Progenitor cell of endocrine pancreas (in vitro differentiated cells): ENCODE data around the gene GANAB. TPM values are rescaled to one million over a fixed set of nuclear protein-coding genes. Genes with fewer than 3 reads are reported as not detected.

Source experiments
- DNase-seq: peaks from one replicate; pipeline ENCODE4 v3.0.0; 2021; ENCODE audit warnings: low spot score; ENCODE audit not compliant: unreplicated experiment
- H3K27ac Mint-ChIP-seq: 2 replicates; pipeline ENCODE4 v1.8.0; 2021; ENCODE audit warnings: mild to moderate bottlenecking, moderate library complexity, mixed read lengths
- H3K27me3 Mint-ChIP-seq: 2 replicates; pipeline ENCODE4 v1.8.0; 2021; ENCODE audit warnings: mixed read lengths
- H3K36me3 Mint-ChIP-seq: 2 replicates; pipeline ENCODE4 v1.8.0; 2022; ENCODE audit warnings: mixed read lengths; ENCODE audit not compliant: insufficient read depth
- H3K4me1 Mint-ChIP-seq: 2 replicates; pipeline ENCODE4 v1.8.0; 2021; ENCODE audit warnings: low read depth, mixed read lengths
- H3K4me3 Mint-ChIP-seq: 2 replicates; pipeline ENCODE4 v1.8.0; 2021; ENCODE audit warnings: low read depth, mild to moderate bottlenecking, moderate library complexity, mixed read lengths
- H3K9me3 Mint-ChIP-seq: 2 replicates; pipeline ENCODE4 v1.8.0; 2021; ENCODE audit warnings: low read depth, mixed read lengths
- total RNA-seq: library from RNA; stranded (reverse); gene quantifications from 2 replicates; pipeline ENCODE4 v1.2.1, GENCODE V29; 2021
- TF ChIP-seq, protein P1 (sequence below): fragments of 200-600 bp; sonication (generic); IDR thresholded peaks from one replicate; pipeline ENCODE4 v1.5.0; 2021; ENCODE audit warnings: antibody characterized with exemption, mild to moderate bottlenecking; ENCODE audit not compliant: unreplicated experiment

The GANAB gene
- total RNA-seq, 1 donor from 2014 or later = 361 TPM

DNA sequence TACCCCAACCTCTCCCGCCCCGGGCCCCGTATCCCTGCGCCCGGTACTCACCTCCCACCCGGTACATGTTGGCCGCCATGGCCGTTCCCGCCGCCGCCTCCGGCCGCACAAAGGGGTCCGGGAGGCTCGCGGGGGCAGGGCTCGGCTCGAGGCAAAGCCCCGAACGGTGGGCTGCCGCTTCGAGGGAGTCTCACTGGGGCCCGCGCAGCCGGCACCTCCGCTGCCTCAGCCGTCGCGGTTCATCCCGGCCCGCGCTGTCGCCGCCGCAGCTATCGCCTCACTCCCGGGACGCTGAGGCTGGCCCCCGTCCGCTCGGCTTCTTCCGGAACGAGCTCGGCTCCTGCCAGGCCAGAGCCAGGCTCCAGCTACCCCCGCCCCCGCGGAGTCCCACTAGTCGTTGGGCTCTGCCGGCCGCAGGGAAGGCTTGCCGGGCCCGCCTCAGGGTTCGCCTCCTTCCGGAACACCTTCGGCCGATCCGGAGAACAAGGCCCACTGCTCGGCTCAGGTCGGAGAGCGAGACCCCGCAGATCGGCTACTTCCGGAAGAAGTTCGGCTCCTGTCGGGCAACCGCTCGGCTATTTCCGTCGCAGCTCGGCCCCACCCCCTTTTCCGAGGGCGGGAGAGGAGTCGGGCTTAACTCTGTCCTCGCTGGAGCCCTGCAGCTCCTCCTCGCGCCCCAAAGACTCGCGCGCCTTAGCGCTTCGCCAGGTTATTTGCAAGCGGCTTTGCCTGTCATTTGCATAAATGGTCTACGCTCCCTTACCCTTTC lies 44.9 kb downstream of the GANAB start, which contains the start of gene MTA2:
Gene MTA2 (minus strand): TSS at position 494 of the 769 bp plus-strand sequence. CDS start 415 bp downstream, at position 79.
- Mint-ChIP-seq H3K27me3 (peaks cover 19% of the 10 kb centered on the region), H3K9me3 (no peaks in the 10 kb centered on the region), H3K27ac (peak within 1 kb of the TSS; percentile 96), H3K36me3 (peaks cover 27% of the 10 kb centered on the region), H3K4me1 (peaks cover 35% of the 10 kb centered on the region), H3K4me3 (peak within 1 kb of the TSS; percentile 90)
- TF ChIP-seq, protein P1, sequence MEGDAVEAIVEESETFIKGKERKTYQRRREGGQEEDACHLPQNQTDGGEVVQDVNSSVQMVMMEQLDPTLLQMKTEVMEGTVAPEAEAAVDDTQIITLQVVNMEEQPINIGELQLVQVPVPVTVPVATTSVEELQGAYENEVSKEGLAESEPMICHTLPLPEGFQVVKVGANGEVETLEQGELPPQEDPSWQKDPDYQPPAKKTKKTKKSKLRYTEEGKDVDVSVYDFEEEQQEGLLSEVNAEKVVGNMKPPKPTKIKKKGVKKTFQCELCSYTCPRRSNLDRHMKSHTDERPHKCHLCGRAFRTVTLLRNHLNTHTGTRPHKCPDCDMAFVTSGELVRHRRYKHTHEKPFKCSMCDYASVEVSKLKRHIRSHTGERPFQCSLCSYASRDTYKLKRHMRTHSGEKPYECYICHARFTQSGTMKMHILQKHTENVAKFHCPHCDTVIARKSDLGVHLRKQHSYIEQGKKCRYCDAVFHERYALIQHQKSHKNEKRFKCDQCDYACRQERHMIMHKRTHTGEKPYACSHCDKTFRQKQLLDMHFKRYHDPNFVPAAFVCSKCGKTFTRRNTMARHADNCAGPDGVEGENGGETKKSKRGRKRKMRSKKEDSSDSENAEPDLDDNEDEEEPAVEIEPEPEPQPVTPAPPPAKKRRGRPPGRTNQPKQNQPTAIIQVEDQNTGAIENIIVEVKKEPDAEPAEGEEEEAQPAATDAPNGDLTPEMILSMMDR = no peak
- DNase-seq = peak; percentile 99

DNA sequence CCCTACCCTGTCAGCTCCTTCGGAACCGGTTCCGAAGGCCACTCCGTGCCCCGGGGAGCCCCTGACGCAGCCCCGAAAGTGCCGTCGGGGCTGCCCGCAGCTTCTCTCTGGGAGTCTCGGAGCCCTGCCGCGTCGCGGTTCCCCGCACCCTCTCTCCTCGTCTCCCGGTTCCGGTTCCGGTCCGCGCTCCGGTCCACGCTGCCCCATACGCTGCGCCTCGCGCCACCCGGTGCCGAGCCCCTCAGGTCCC lies 45.4 kb downstream of the GANAB start:
- no peak for DNase-seq
- Mint-ChIP-seq H3K27ac (peak overlapping the region; percentile 95), H3K27me3 (peaks cover 19% of the 10 kb centered on the region), H3K36me3 (peaks cover 28% of the 10 kb centered on the region), H3K9me3 (no peaks in the 10 kb centered on the region), H3K4me3 (peak overlapping the region; percentile 90), H3K4me1 (peaks cover 35% of the 10 kb centered on the region)
- TF ChIP-seq, protein P1 = no peak

DNA sequence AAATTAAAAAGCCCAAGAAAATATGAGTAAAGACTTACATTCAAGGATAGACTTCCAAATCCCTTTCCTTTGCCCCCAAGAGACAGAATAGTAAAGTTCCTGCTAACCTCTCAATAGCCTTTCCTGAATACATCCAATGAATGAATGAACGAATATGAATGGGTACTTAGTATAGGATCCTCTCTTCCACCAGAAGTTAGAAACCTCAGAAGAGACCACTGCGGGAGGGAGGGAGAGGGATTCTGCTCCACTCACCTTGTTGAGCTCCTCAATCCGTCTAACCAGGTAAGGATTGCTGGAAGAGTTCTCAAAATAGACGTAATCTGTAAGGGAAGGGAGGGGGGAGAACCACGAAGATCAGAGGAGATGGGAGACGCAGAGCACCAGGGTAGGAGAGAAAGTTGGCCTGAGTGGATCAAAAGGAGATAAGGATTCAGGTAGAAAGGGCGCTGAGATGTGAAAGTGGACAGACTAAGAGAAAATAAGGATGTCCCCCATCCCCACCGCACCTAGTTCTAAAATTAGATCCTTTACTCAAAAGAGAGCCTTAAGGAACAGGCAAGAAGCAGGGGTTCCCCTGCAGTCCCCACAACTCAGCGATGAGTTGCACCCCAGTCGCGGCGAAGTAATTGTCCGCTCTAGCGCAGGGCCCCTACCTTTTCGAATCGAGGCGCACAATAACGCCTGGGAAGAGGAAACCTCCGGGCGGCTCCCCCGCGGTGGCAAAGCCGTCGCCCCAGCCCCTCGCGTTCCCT lies 45.9 kb downstream of the GANAB start:
- Mint-ChIP-seq H3K4me3 (peak overlapping the region; percentile 90), H3K27ac (peak overlapping the region; percentile 95), H3K27me3 (peaks cover 19% of the 10 kb centered on the region), H3K9me3 (no peaks in the 10 kb centered on the region), H3K36me3 (peaks cover 30% of the 10 kb centered on the region), H3K4me1 (peaks cover 35% of the 10 kb centered on the region)
- TF ChIP-seq, protein P1 = no peak
- no peak for DNase-seq

DNA sequence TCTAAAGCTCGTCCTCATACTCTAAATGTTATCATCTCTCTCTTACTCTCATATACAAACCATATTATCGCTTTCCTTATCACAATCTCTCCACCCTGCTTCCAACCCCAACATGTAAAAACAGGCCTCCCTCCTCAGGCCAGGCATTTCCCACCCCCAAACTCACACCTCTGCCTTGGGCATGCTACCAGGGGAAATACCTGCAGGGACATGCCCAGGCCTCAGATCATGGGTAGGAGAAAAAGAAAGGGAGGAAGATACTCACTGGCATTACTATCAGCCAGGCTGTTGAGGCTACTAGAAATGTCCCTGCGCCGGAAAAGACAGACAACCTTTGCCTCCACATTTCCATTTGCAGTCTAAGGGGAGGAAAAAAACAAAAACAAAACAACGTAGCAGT lies 46.5 kb downstream of the GANAB start:
- Mint-ChIP-seq H3K27me3 (peaks cover 19% of the 10 kb centered on the region), H3K9me3 (no peaks in the 10 kb centered on the region), H3K4me1 (peaks cover 31% of the 10 kb centered on the region), H3K4me3 (peak overlapping the region; percentile 90), H3K27ac (peak overlapping the region; percentile 95), H3K36me3 (peaks cover 32% of the 10 kb centered on the region)
- TF ChIP-seq, protein P1 = no peak
- DNase-seq = no peak

DNA sequence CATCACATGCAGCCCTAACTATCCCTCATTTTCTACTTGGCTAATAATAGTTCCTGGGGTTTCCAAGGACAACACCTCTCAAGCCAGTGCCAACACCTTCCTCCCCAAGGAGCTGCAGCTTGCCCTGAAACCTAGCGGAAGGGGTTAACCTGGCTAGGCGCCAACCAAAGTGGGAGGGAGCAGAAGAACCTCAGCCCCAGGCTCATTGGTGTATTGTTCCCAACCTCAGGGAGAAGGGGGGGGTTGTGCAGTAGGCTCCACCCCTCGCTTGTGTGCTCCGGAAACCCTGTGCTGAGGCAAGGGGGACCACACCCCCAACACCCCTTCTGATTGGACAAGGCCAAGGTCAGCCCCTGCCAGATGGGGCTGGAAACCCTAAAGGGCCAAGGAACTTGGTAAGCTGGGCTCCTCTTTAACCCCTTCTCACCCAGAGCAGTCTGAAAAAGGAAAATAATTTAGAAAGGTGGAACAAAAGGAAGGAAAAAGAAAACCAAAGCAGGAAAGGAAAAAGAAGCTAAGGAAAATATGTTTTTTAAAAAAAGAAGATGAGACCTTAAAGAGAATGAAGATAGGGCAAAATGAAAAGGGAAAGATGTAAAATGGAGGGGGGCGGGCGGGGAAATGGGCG lies 47.2 kb downstream of the GANAB start:
- TF ChIP-seq, protein P1 = no peak
- peak; percentile 45 for DNase-seq
- Mint-ChIP-seq H3K27ac (peak overlapping the region; percentile 88), H3K27me3 (peaks cover 19% of the 10 kb centered on the region), H3K4me3 (peak overlapping the region; percentile 90), H3K4me1 (peaks cover 27% of the 10 kb centered on the region), H3K36me3 (peaks cover 35% of the 10 kb centered on the region), H3K9me3 (no peaks in the 10 kb centered on the region)
